B cell (primary cell): ENCODE data around the gene SOX9.

Source experiments
- CTCF ChIP-seq: fragments of 200-600 bp; IDR thresholded peaks from one replicate; pipeline ENCODE4 v1.8.0; 2022; ENCODE audit warnings: antibody characterized with exemption, mild to moderate bottlenecking
- EZH2 ChIP-seq: IDR thresholded peaks from 2 replicates; pipeline ENCODE4 v1.6.1; 2012; ENCODE audit warnings: borderline replicate concordance, low read depth, mild to moderate bottlenecking, moderate library complexity, low read length; ENCODE audit not compliant: insufficient read depth, poor library complexity, severe bottlenecking

- TF ChIP-seq CTCF (no peak), EZH2 (no peak)
These were observed 1.5 kb upstream of the SOX9 start for GRCh38 chr17:72119077-72119872.
